ENCODE results near the gene PLCZ1. TPM values are rescaled to one million over a fixed set of nuclear protein-coding genes. Genes with fewer than 3 reads are reported as not detected.
A peak's percentile ranks its signal among the peaks of the same experiment; 100 is the strongest.

The PLCZ1 gene
- total and polyA plus RNA-seq, 9 of the 15 experiments (the other 6 are each of a cell fraction or from before 2014, with no cell fraction given) = not detected

- no peak for TF ChIP-seq SMC3 (conservative IDR thresholded peaks at IDR 0.05; ENCODE audit: insufficient read depth, low read depth, low read length)
These were observed 17.5 kb upstream of the PLCZ1 start (continued) for GRCh38 chr12:18755341-18755740.

DNA sequence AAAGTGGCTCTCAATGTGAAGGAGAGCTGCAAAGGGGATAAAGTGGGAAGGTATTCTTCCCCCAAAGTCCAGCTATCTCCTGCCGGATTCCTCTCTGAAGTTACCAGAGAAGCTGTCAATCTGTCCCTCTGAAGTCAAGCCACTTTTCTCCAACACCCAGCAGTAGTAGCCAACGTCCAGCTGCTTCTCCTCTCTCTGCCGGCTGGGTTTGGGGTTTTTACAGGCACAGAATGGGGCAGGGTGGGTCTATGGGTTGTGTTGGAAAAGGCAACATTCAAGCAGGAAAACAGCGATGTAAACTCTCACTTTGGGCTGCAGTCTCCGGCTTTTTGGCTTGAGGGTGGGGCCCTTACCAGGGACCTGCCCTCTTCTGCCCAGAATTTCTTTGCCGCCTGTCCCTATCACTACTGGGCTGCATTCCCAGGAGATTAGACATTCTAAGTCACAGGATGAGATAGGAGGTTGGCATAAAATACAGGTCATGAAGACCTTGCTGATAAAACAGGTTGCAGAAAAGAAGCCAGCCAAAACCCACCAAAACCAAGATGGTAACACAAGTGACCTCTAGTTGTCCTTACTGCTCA, 16.4 kb upstream of the PLCZ1 start:
- H3K27me3 ChIP-seq (ENCODE audit: control insufficient read depth in 2 of 2, insufficient read depth in 2 of 2, low read length in 2 of 2) = no peaks in the 10 kb centered on the region
- H3K4me3 ChIP-seq = no peak overlapping the region
- H3K36me3 ChIP-seq (ENCODE audit: control insufficient read depth, insufficient read depth, low read length) = no peaks in the 10 kb centered on the region
- intact Hi-C loops (cut with micrococcal nuclease) (no loop called here), in situ Hi-C loops (cut with MboI) (no loop called here)
- no peak for ATAC-seq
- FAIRE-seq = no peak
- H3K9me1 ChIP-seq (ENCODE audit: control insufficient read depth, insufficient read depth, low read length) = no peaks in the 10 kb centered on the region
- no peak for DNase-seq (ENCODE audit: extremely low read depth in 1 of 4, low spot score in 3 of 4)
- H4K20me1 ChIP-seq (replicated peaks; ENCODE audit: control insufficient read depth, insufficient read depth, low read length) = no peaks in the 10 kb centered on the region
- ChIA-PET CTCF (ENCODE audit: low intra/inter-chr PET ratio) (no interaction called here), POLR2A (no interaction called here)
- H3K4me2 ChIP-seq (ENCODE audit: insufficient read depth, low read length) = 0 out of 2 replicates have a peak overlapping the region, but pooled peaks have one; percentile 4
- H3K9ac ChIP-seq (ENCODE audit: insufficient read depth in 1 of 2, low read depth in 2 of 2, low read length in 2 of 2) = peak overlapping the region; percentile 14 to 23; a peak in 2 of 4 replicates
- 18% methylated on average over 5 of the region's 6 CpGs for whole genome bisulfite sequencing (ENCODE audit: insufficient coverage, low coverage, missing lambda C conversion rate)
- no TSS peak for BruUV-seq (replicated peaks)
- peak overlapping the region; percentile 65 for H2AFZ ChIP-seq (ENCODE audit: low read depth, low read length)
- peaks cover 4 to 30% of the 10 kb centered on the region in 2 experiments; a peak in 4 of 5 replicates for H3K4me1 ChIP-seq (replicated peaks in 1 of 2; ENCODE audit: control insufficient read depth in 2 of 2, insufficient read depth in 2 of 2, low read length in 2 of 2)
- H3K27ac ChIP-seq (ENCODE audit: extremely low read depth, low read depth, low read length) = peak overlapping the region; percentile 41; the same call in 1 of the 3 replicates
- H3K9me3 ChIP-seq (replicated peaks; ENCODE audit: control insufficient read depth, insufficient read depth, low read depth, low read length) = no peaks in the 10 kb centered on the region
- no peaks in the 10 kb centered on the region for H3K79me2 ChIP-seq (ENCODE audit: control insufficient read depth, insufficient read depth, low read length)
- TF ChIP-seq NCOA1 (IDR thresholded peaks at IDR 0.05; ENCODE audit: low read depth) (no peak), ESRRA (IDR thresholded peaks at IDR 0.05; ENCODE audit: borderline replicate concordance, low read depth) (peak; percentile 42; the same call in 1 of the 2 replicates), TSHZ1 (CRISPR knock-in tag; IDR thresholded peaks at IDR 0.05) (no peak), U2AF2 (optimal IDR thresholded peaks at IDR 0.05; ENCODE audit: low read depth, low read length) (no peak)
- TF ChIP-seq, protein P1, sequence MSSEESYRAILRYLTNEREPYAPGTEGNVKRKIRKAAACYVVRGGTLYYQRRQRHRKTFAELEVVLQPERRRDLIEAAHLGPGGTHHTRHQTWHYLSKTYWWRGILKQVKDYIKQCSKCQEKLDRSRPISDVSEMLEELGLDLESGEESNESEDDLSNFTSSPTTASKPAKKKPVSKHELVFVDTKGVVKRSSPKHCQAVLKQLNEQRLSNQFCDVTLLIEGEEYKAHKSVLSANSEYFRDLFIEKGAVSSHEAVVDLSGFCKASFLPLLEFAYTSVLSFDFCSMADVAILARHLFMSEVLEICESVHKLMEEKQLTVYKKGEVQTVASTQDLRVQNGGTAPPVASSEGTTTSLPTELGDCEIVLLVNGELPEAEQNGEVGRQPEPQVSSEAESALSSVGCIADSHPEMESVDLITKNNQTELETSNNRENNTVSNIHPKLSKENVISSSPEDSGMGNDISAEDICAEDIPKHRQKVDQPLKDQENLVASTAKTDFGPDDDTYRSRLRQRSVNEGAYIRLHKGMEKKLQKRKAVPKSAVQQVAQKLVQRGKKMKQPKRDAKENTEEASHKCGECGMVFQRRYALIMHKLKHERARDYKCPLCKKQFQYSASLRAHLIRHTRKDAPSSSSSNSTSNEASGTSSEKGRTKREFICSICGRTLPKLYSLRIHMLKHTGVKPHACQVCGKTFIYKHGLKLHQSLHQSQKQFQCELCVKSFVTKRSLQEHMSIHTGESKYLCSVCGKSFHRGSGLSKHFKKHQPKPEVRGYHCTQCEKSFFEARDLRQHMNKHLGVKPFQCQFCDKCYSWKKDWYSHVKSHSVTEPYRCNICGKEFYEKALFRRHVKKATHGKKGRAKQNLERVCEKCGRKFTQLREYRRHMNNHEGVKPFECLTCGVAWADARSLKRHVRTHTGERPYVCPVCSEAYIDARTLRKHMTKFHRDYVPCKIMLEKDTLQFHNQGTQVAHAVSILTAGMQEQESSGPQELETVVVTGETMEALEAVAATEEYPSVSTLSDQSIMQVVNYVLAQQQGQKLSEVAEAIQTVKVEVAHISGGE (CRISPR knock-in tag; IDR thresholded peaks at IDR 0.05) = no peak
